Tibial nerve (tissue), 4 donors: ENCODE results near the gene LRRC10B. TPM values are rescaled to one million over a fixed set of nuclear protein-coding genes. Genes with fewer than 3 reads are reported as not detected.

Experiments used
- DNase-seq, 2 donors: peaks; one replicate each; pipeline ENCODE4 v3.0.0-alpha.2; 2019; ENCODE audit warnings: low spot score in 2 of 2
- H3K27ac ChIP-seq, 4 donors: fragments of 200-600 bp; sonication (generic) in 3 of 4; one replicate each; pipeline ENCODE4 v1.5.1; 2017 to 2019; ENCODE audit warnings: mild to moderate bottlenecking in 1 of 4
- H3K27me3 ChIP-seq, 2 donors: fragments of 200-600 bp; sonication (generic) in 1 of 2; one replicate each; pipeline versions ENCODE4 v1.5.1 to v1.6.0; 2017 to 2019
- H3K36me3 ChIP-seq, 3 donors: fragments of 200-600 bp; sonication (generic); one replicate each; pipeline ENCODE4 v1.5.1; 2018 to 2019
- H3K4me1 ChIP-seq, 4 donors: fragments of 200-600 bp; sonication (generic) in 3 of 4; one replicate each; pipeline ENCODE4 v1.5.1; 2017 to 2019
- H3K4me3 ChIP-seq, 4 donors: fragments of 200-600 bp; sonication (generic) in 3 of 4; one replicate each; pipeline ENCODE4 v1.5.1; 2017 to 2019; ENCODE audit warnings: mild to moderate bottlenecking in 1 of 4, moderate library complexity in 1 of 4
- H3K9me3 ChIP-seq, 4 donors: fragments of 200-600 bp; sonication (generic) in 3 of 4; one replicate each; pipeline ENCODE4 v1.5.1; 2017 to 2019
- CTCF ChIP-seq, 5 experiments: fragments of 200-600 bp in 3 of 5; fragments of 450-650 bp in 2 of 5; sonication (generic) in 3 of 5; IDR thresholded peaks; one replicate each; pipeline ENCODE4 v1.5.1; 2016 to 2019; ENCODE audit warnings: antibody characterized with exemption in 5 of 5, mild to moderate bottlenecking in 3 of 5, moderate library complexity in 2 of 5
- EP300 ChIP-seq, 2 donors: sonication (generic); formaldehyde crosslinking; IDR thresholded peaks; one replicate each; pipeline ENCODE4 v1.6.1; 2017; ENCODE audit warnings: antibody characterized with exemption in 2 of 2, mild to moderate bottlenecking in 1 of 2
- POLR2A ChIP-seq, 2 donors: fragments of 450-650 bp; IDR thresholded peaks; one replicate each; pipeline ENCODE4 v1.6.1; 2017; ENCODE audit warnings: antibody characterized with exemption in 2 of 2, mild to moderate bottlenecking in 2 of 2, moderate library complexity in 2 of 2
- WGBS, 2 donors: methylation state at CpG; one replicate each; pipeline ENCODE4 v1.1.5; 2018; 5-methylcytosine and 5-hydroxymethylcytosine counted together
- total RNA-seq, 4 donors: library from RNA; depleted of rRNA; stranded (reverse); fragments of >200 nt; gene quantifications; one replicate each; pipeline ENCODE4 v1.1.0, GENCODE V29; 2016

Gene LRRC10B
- total RNA-seq, 4 donors from 2014 or later = 0.21 to 3.6 (median 1.0) TPM

DNA sequence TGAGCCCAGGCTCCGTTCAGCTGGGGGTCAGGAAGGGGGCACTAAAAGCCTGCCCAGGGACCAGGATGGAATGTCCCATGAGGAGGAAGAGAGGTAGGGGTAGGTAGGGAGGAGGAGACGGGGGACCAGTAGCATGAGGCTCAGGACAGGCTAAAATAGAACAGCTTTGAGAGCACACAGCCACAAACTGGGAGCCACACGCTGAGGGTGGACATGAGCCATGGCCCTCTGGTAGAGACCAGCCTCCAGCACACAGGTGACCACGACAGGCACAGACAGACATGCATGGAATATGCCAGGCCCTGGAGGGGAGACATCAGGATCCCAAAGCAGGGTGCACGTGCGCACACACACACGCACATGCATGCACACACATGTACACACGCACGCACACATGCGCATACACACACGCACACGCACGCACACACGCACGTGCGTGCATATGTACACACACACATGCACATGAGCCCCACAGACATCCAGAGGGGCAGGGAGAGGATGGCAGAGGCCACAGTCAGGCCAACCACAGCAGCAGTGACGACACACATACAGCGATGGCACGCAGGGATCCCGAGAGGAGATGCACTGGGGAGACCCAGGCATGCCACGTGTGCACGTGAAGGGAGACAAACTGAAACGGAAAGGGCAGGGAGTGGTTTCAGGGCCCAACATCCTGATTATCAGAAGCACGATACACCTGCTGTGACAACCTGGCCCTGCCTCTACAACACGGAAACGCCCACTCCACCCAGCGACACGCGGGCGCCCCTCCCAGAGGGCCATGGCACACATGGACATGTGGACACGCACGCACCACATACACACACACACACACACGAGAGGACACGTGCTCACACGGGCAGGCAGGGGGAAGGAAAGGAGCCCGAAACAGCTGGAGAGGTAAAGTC lies 25.7 kb downstream of the LRRC10B start:
- Histone ChIP-seq H3K4me3 (no peak overlapping the region), H3K9me3 (no peaks in the 10 kb centered on the region), H3K27me3 (peaks cover 0 to 13% of the 10 kb centered on the region in 2 donors), H3K36me3 (no peaks in the 10 kb centered on the region), H3K27ac (no peak overlapping the region), H3K4me1 (no peaks in the 10 kb centered on the region)
- TF ChIP-seq POLR2A (IDR thresholded peaks at IDR 0.05) (no peak), EP300 (IDR thresholded peaks at IDR 0.05) (no peak), CTCF (IDR thresholded peaks at IDR 0.05) (no peak)
- 81 to 85% methylated on average over 36 of the region's 36 CpGs for WGBS, 2 donors
- no peak for DNase-seq

GRCh38 chr11:61534933-61535839 lies 26.6 kb downstream of the LRRC10B start:
- H3K4me1 ChIP-seq = no peaks in the 10 kb centered on the region
- no peak for DNase-seq
- TF ChIP-seq EP300 (IDR thresholded peaks at IDR 0.05) (no peak), POLR2A (IDR thresholded peaks at IDR 0.05) (no peak), CTCF (IDR thresholded peaks at IDR 0.05) (no peak)
- no peak overlapping the region for H3K27ac ChIP-seq
- H3K4me3 ChIP-seq = no peak overlapping the region
- no peaks in the 10 kb centered on the region for H3K9me3 ChIP-seq
- 60 to 62% methylated on average over 28 to 32 of the region's 32 CpGs for WGBS, 2 donors
- H3K36me3 ChIP-seq = no peaks in the 10 kb centered on the region
- H3K27me3 ChIP-seq = peaks cover 0 to 17% of the 10 kb centered on the region in 2 donors

- WGBS, 2 donors = 80 to 87% methylated on average over 17 of the region's 17 CpGs
- H3K9me3 ChIP-seq = no peaks in the 10 kb centered on the region
These were observed 27.6 kb downstream of the LRRC10B start for GRCh38 chr11:61535998-61536675.

GRCh38 chr11:61536676-61537270 lies 28.2 kb downstream of the LRRC10B start:
- Histone ChIP-seq H3K36me3 (no peaks in the 10 kb centered on the region), H3K27ac (no peak overlapping the region), H3K27me3 (peaks cover 0 to 23% of the 10 kb centered on the region in 2 donors), H3K9me3 (no peaks in the 10 kb centered on the region), H3K4me3 (no peak overlapping the region), H3K4me1 (peaks cover 0 to 4% (median 0%) of the 10 kb centered on the region in 4 donors)
- 68 to 88% methylated on average over 2 of the region's 2 CpGs for WGBS, 2 donors
- DNase-seq = no peak
- TF ChIP-seq EP300 (IDR thresholded peaks at IDR 0.05) = no peak
- no peak for TF ChIP-seq POLR2A (IDR thresholded peaks at IDR 0.05)
- no peak for TF ChIP-seq CTCF (IDR thresholded peaks at IDR 0.05)

More at GRCh38 chr11:61535998-61536675, 27.6 kb downstream of the LRRC10B start:
- no peak overlapping the region for H3K27ac ChIP-seq
- no peaks in the 10 kb centered on the region for H3K4me1 ChIP-seq
- no peak for DNase-seq
- H3K27me3 ChIP-seq = peaks cover 0 to 23% of the 10 kb centered on the region in 2 donors
- TF ChIP-seq EP300 (IDR thresholded peaks at IDR 0.05) = no peak
- TF ChIP-seq CTCF (IDR thresholded peaks at IDR 0.05) = no peak
- no peak for TF ChIP-seq POLR2A (IDR thresholded peaks at IDR 0.05)
- H3K4me3 ChIP-seq = no peak overlapping the region
- H3K36me3 ChIP-seq = no peaks in the 10 kb centered on the region
